ENCODE data around the gene LRRC71.
A peak's percentile ranks its signal among the peaks of the same experiment; 100 is the strongest.

The LRRC71 gene

GRCh38 chr1:156895927-156896326, 24.5 kb upstream of the LRRC71 start:
- no peak overlapping the region for H3K4me3 ChIP-seq (ENCODE audit: low read length)
- TF ChIP-seq CTCF (conservative IDR thresholded peaks at IDR 0.05; ENCODE audit: low read length) = no peak
- DNase-seq (ENCODE audit: low read depth) = no peak

- DNase-seq (ENCODE audit: low read depth) = peak; percentile 94
- H3K4me3 ChIP-seq (ENCODE audit: low read length) = no peak overlapping the region; the same call in 1 of the 2 replicates
- no peak for TF ChIP-seq CTCF (conservative IDR thresholded peaks at IDR 0.05; ENCODE audit: low read length)
Observed at GRCh38 chr1:156896490-156897033, 23.9 kb upstream of the LRRC71 start.

GRCh38 chr1:156897078-156897825, 23.2 kb upstream of the LRRC71 start:
- peak; percentile 70 for DNase-seq (ENCODE audit: low read depth)
- no peak overlapping the region for H3K4me3 ChIP-seq (ENCODE audit: low read length)

GRCh38 chr1:156898161-156898566, 22.3 kb upstream of the LRRC71 start:
- no peak for DNase-seq (ENCODE audit: low read depth)
- TF ChIP-seq CTCF (conservative IDR thresholded peaks at IDR 0.05; ENCODE audit: low read length) = no peak
- H3K4me3 ChIP-seq (ENCODE audit: low read length) = no peak overlapping the region

More at GRCh38 chr1:156897078-156897825, 23.2 kb upstream of the LRRC71 start:
- no peak for TF ChIP-seq CTCF (conservative IDR thresholded peaks at IDR 0.05; ENCODE audit: low read length)

- DNase-seq (ENCODE audit: low read depth) = no peak
Observed at GRCh38 chr1:156898971-156899664, 21.3 kb upstream of the LRRC71 start.

GRCh38 chr1:156899956-156900718, 20.3 kb upstream of the LRRC71 start:
- no peak overlapping the region for H3K4me3 ChIP-seq (ENCODE audit: low read length)
- TF ChIP-seq CTCF (conservative IDR thresholded peaks at IDR 0.05; ENCODE audit: low read length) = no peak
- peak; percentile 33 for DNase-seq (ENCODE audit: low read depth)

More at GRCh38 chr1:156898971-156899664, 21.3 kb upstream of the LRRC71 start:
- TF ChIP-seq CTCF (conservative IDR thresholded peaks at IDR 0.05; ENCODE audit: low read length) = no peak
- no peak overlapping the region for H3K4me3 ChIP-seq (ENCODE audit: low read length)
